Measurements from ENCODE around the gene ARHGAP18.

DNA sequence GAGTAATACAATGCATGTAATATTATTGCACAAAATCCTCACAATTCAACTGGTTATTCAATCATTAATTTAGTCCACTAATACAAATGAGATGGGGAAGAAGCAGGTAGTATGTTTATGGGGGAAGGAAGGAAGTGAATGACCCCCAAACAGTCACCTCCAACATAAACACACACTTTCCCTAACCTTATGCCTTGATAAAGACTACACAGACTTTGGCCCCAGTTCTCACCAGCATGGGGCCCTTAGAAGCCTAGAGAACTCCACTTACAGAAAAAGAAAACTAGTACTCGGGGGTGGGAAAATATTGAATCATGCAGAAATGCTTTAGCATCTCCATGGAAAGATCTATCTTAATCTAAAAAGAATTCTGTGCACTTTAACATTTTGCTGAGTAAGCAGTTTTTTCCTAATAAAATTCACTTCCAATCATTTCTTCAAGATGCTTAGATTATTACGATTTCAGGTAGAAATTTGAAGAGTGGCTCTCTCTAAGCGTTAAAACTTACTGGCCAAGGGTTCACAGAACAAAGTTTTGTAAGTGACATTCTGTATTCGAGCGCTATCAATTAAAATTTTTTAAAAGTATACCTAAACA, 18.8 kb downstream of the ARHGAP18 start:
- TF ChIP-seq POLR2A (IDR thresholded peaks at IDR 0.05; ENCODE audit: low read depth, low read length), result no peak
- TF ChIP-seq POLR2AphosphoS5 (IDR thresholded peaks at IDR 0.05; ENCODE audit: low read depth, low read length), result no peak

Data from GM12892 (cell line).